CD14-positive monocyte (primary cell): ENCODE data around the gene CST11. TPM values are rescaled to one million over a fixed set of nuclear protein-coding genes. Genes with fewer than 3 reads are reported as not detected.
"Not testable (repeated sequence)": the region's sequence is repeated elsewhere in the genome, so short reads cannot be mapped to it uniquely, and the experiment has no call there.

Experiments
- DNase-seq, 3 donors: peaks; one replicate each; pipeline ENCODE4 v3.0.0-alpha.2; 2011 to 2022
- H2AFZ ChIP-seq: 2 replicates; pipeline ENCODE4 v1.6.0; 2012; ENCODE audit warnings: mild to moderate bottlenecking, low read depth, low read length, inconsistent platforms; ENCODE audit not compliant: insufficient read depth, poor library complexity, severe bottlenecking
- H3K27ac ChIP-seq, 2 donors: 1 replicate in 1 of 2; 2 replicates in 1 of 2; pipeline ENCODE4 v1.5.1; 2012 to 2013; ENCODE audit warnings: low read length in 2 of 2, control low read depth in 1 of 2, inconsistent platforms in 1 of 2, low read depth in 1 of 2, mild to moderate bottlenecking in 1 of 2
- H3K27me3 ChIP-seq, 2 donors: one replicate each; pipeline versions ENCODE4 v1.6.0 to v1.6.1; 2011 to 2013; ENCODE audit warnings: low read length in 2 of 2; ENCODE audit not compliant: control insufficient read depth in 2 of 2, insufficient read depth in 2 of 2
- H3K36me3 ChIP-seq, 2 donors: replicated peaks in 1 of 2; 1 replicate in 1 of 2; 2 replicates in 1 of 2; pipeline versions ENCODE4 v1.5.1 to v1.6.1; 2012 to 2013; ENCODE audit warnings: low read length in 2 of 2, control low read depth in 1 of 2, inconsistent platforms in 1 of 2, mild to moderate bottlenecking in 1 of 2; ENCODE audit not compliant: insufficient read depth in 2 of 2, control insufficient read depth in 1 of 2
- H3K4me1 ChIP-seq, 2 donors: 1 replicate in 1 of 2; 2 replicates in 1 of 2; pipeline versions ENCODE4 v1.5.1 to v1.6.1; 2012 to 2013; ENCODE audit warnings: low read length in 2 of 2, control low read depth in 1 of 2, inconsistent platforms in 1 of 2, mild to moderate bottlenecking in 1 of 2, moderate library complexity in 1 of 2; ENCODE audit not compliant: insufficient read depth in 2 of 2, control insufficient read depth in 1 of 2
- H3K4me2 ChIP-seq: replicated peaks from 2 replicates; pipeline ENCODE3; 2012; ENCODE audit warnings: low read length, moderate library complexity, mild to moderate bottlenecking; ENCODE audit not compliant: poor library complexity, severe bottlenecking; ENCODE audit errors: extremely low read depth
- H3K4me3 ChIP-seq, 3 experiments: fragments of 200-600 bp in 1 of 3; sonication (generic) in 1 of 3; replicated peaks in 1 of 3; 1 replicate in 2 of 3; 2 replicates in 1 of 3; pipeline ENCODE4 v1.5.1; 2011 to 2013; ENCODE audit warnings: low read length in 3 of 3, mild to moderate bottlenecking in 3 of 3, control low read depth in 2 of 3, low read depth in 2 of 3, inconsistent platforms in 1 of 3, moderate library complexity in 1 of 3
- H3K79me2 ChIP-seq: 2 replicates; pipeline ENCODE4 v1.6.0; 2012; ENCODE audit warnings: mild to moderate bottlenecking, control low read depth, inconsistent platforms, low read length, moderate library complexity; ENCODE audit not compliant: insufficient read depth
- H3K9ac ChIP-seq: 2 replicates; pipeline ENCODE4 v1.6.0; 2017; ENCODE audit warnings: low read length, mild to moderate bottlenecking; ENCODE audit not compliant: insufficient read depth, poor library complexity, severe bottlenecking
- H3K9me3 ChIP-seq, 2 donors: replicated peaks in 1 of 2; 1 replicate in 1 of 2; 2 replicates in 1 of 2; pipeline versions ENCODE4 v1.5.1 to v1.6.1; 2012 to 2013; ENCODE audit warnings: low read length in 2 of 2, control low read depth in 1 of 2; ENCODE audit not compliant: control insufficient read depth in 1 of 2, insufficient read depth in 1 of 2
- H4K20me1 ChIP-seq: 2 replicates; pipeline ENCODE4 v1.6.0; 2012; ENCODE audit warnings: mild to moderate bottlenecking, low read length, control low read depth, moderate library complexity; ENCODE audit not compliant: insufficient read depth
- H3K27ac Mint-ChIP-seq, 7 donors: one replicate each; pipeline ENCODE4 v1.8.0; 2020; ENCODE audit warnings: mild to moderate bottlenecking in 7 of 7, mixed read lengths in 7 of 7, moderate library complexity in 6 of 7, inconsistent platforms in 2 of 7
- H3K27me3 Mint-ChIP-seq, 3 donors: one replicate each; pipeline ENCODE4 v1.8.0; 2021 to 2022; ENCODE audit warnings: low read depth in 3 of 3, mild to moderate bottlenecking in 3 of 3, mixed read lengths in 3 of 3, moderate library complexity in 3 of 3, inconsistent platforms in 1 of 3
- H3K36me3 Mint-ChIP-seq, 2 donors: one replicate each; pipeline ENCODE4 v1.8.0; 2020; ENCODE audit warnings: mixed read lengths in 2 of 2, inconsistent platforms in 1 of 2, mild to moderate bottlenecking in 1 of 2
- H3K4me1 Mint-ChIP-seq: one replicate; pipeline ENCODE4 v1.8.0; 2020; ENCODE audit warnings: mild to moderate bottlenecking, mixed read lengths
- H3K4me3 Mint-ChIP-seq, 2 donors: one replicate each; pipeline ENCODE4 v1.8.0; 2020; ENCODE audit warnings: mild to moderate bottlenecking in 2 of 2, mixed read lengths in 2 of 2, moderate library complexity in 1 of 2
- H3K9me3 Mint-ChIP-seq, 7 donors: one replicate each; pipeline ENCODE4 v1.8.0; 2020 to 2022; ENCODE audit warnings: mixed read lengths in 7 of 7, mild to moderate bottlenecking in 6 of 7, moderate library complexity in 6 of 7, inconsistent platforms in 2 of 7
- CTCF ChIP-seq: fragments of 200-600 bp; IDR thresholded peaks from one replicate; pipeline ENCODE4 v1.8.0; 2022; ENCODE audit warnings: antibody characterized with exemption, mild to moderate bottlenecking
- WGBS: methylation state at CpG from one replicate; pipeline ENCODE4 v1.1.5; 2013; ENCODE audit warnings: missing lambda C conversion rate; ENCODE audit not compliant: insufficient coverage; 5-methylcytosine and 5-hydroxymethylcytosine counted together
- intact Hi-C, 2 donors: fragments of 100-400 bp; cut with micrococcal nuclease; formaldehyde crosslinking; loops; one replicate each; pipeline versions ENCODE4 v1.15.0 to v1.15.1; 2023
- polyA plus RNA-seq, 3 donors: library from polyadenylated mRNA; depleted of rRNA in 1 of 3; unstranded in 2 of 3; stranded (reverse) in 1 of 3; fragments of 300-500 nt in 2 of 3; fragments of >200 nt in 1 of 3; fragmentation: Illumina TruSeq in 2 of 3; gene quantifications; 1 replicate in 2 of 3; 2 replicates in 1 of 3; pipeline ENCODE4 v1.2.3, GENCODE V29; 2012 to 2021

CST11 gene
- polyA plus RNA-seq, 3 donors: not detected

GRCh38 chr20:23476015-23476754 lies 23.5 kb upstream of the CST11 start:
- no peaks in the 10 kb centered on the region for H3K79me2 ChIP-seq
- H3K4me2 ChIP-seq: no peak overlapping the region
- 96% methylated on average over 6 of the region's 6 CpGs for WGBS
- H3K27ac Mint-ChIP-seq: no peak overlapping the region
- no peaks in the 10 kb centered on the region for H4K20me1 ChIP-seq
- intact Hi-C loops: no loop called here
- TF ChIP-seq CTCF: no peak
- H3K27me3 Mint-ChIP-seq: peaks cover 0 to 1% (median 0%) of the 10 kb centered on the region in 3 donors
- H3K27ac ChIP-seq: no peak overlapping the region
- no peaks in the 10 kb centered on the region for H3K4me1 ChIP-seq
- H3K36me3 ChIP-seq: no peaks in the 10 kb centered on the region
- H2AFZ ChIP-seq: no peak overlapping the region
- peaks cover 0 to 6% (median 0%) of the 10 kb centered on the region in 7 donors for H3K9me3 Mint-ChIP-seq
- H3K9ac ChIP-seq: no peak overlapping the region
- no peak for DNase-seq
- H3K36me3 Mint-ChIP-seq: no peaks in the 10 kb centered on the region
- H3K4me3 Mint-ChIP-seq: no peak overlapping the region
- no peak overlapping the region for H3K4me3 ChIP-seq
- no peaks in the 10 kb centered on the region for H3K4me1 Mint-ChIP-seq
- no peaks in the 10 kb centered on the region for H3K9me3 ChIP-seq
- H3K27me3 ChIP-seq: no peaks in the 10 kb centered on the region

- H3K4me1 ChIP-seq: no peaks in the 10 kb centered on the region
- Mint-ChIP-seq H3K36me3 (no peaks in the 10 kb centered on the region), H3K9me3 (peaks cover 0 to 6% (median 0%) of the 10 kb centered on the region in 7 donors), H3K4me3 (no peak overlapping the region), H3K27ac (no peak overlapping the region), H3K4me1 (no peaks in the 10 kb centered on the region), H3K27me3 (peaks cover 0 to 1% (median 0%) of the 10 kb centered on the region in 3 donors)
- 76% methylated on average over 2 of the region's 5 CpGs for WGBS
- H2AFZ ChIP-seq: no peak overlapping the region
- no peak overlapping the region for H3K9ac ChIP-seq
- no peaks in the 10 kb centered on the region for H4K20me1 ChIP-seq
- no peaks in the 10 kb centered on the region for H3K27me3 ChIP-seq
- H3K9me3 ChIP-seq: no peaks in the 10 kb centered on the region
- no peaks in the 10 kb centered on the region for H3K79me2 ChIP-seq
- H3K36me3 ChIP-seq: no peaks in the 10 kb centered on the region
- TF ChIP-seq CTCF: no peak
- H3K4me3 ChIP-seq: no peak overlapping the region
- H3K4me2 ChIP-seq: no peak overlapping the region
- intact Hi-C loops: no loop called here
- H3K27ac ChIP-seq: no peak overlapping the region
- DNase-seq: no peak
Observed at GRCh38 chr20:23475395-23475794, 22.7 kb upstream of the CST11 start.

DNA sequence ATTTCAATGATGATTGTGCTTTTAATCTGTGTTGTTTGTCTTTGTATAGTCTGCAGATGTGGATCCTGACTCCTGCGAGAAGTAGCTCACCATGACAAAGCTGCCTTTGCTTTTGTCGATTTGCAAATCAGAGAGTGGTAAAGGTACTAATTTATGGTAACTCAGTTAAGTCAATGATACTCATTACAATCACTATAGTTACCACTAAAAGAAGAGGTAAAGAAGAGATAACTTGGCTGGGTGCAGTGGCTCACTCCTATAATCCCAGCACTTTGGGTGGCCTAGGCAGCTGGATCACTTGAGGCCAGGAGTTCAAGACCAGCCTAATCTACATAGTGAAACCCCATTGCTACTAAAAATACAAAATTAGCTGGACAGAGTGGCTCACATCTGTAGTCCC lies 20.6 kb upstream of the CST11 start:
- DNase-seq, H3K27me3 ChIP-seq, H3K4me1 Mint-ChIP-seq, H3K4me2 ChIP-seq, H3K4me3 Mint-ChIP-seq, H3K27ac ChIP-seq, H3K9ac ChIP-seq, H3K36me3 ChIP-seq, H3K9me3 Mint-ChIP-seq, H3K4me3 ChIP-seq, intact Hi-C loops, H4K20me1 ChIP-seq, H3K79me2 ChIP-seq, H3K4me1 ChIP-seq, H3K27me3 Mint-ChIP-seq, H3K36me3 Mint-ChIP-seq, H3K27ac Mint-ChIP-seq, H2AFZ ChIP-seq, H3K9me3 ChIP-seq: not testable (repeated sequence)
- WGBS: no CpG with 5 or more reads among the region's 2 CpGs
